ENCODE data around the gene GNAO1. TPM values are rescaled to one million over a fixed set of nuclear protein-coding genes. Genes with fewer than 3 reads are reported as not detected.

Gene GNAO1
- polyA plus RNA-seq, 6 donors from 2014 or later, result 0.07 to 0.55 TPM; not detected in 4

- Mint-ChIP-seq H3K4me1 (no peaks in the 10 kb centered on the region), H3K4me3 (no peak overlapping the region), H3K27me3 (peaks cover 7 to 30% (median 22%) of the 10 kb centered on the region in 3 donors), H3K9me3 (peaks cover 0 to 4% (median 0%) of the 10 kb centered on the region in 7 donors), H3K36me3 (no peaks in the 10 kb centered on the region), H3K27ac (no peak overlapping the region)
- ATAC-seq (ENCODE audit: low read depth in 2 of 2) (no peak), DNase-seq (no peak)
These were observed 116.2 kb downstream of the GNAO1 start for GRCh38 chr16:56307534-56307873.

DNA sequence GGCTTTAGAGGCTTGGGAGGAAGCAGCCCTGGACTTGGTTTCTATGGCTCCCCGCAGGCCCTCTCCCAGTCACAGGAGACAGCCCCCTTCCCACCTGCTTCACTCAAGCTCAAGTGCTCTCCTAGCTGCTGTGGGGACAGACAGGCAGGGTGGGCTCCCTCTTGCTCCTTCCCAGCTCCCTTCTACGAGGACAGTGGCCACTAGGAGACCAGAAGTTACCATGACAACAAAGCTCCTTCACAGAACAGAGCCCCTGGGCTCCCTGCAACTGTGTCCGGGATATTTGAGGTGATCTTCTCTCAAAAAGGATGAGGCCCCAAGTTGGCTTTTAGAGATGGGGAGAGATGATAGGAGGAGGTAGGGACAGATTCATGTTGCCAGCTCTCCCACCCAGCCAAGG, 117.7 kb downstream of the GNAO1 start:
- Mint-ChIP-seq H3K27me3 (peaks cover 7 to 30% (median 22%) of the 10 kb centered on the region in 3 donors), H3K36me3 (no peaks in the 10 kb centered on the region), H3K4me3 (no peak overlapping the region), H3K9me3 (peaks cover 0 to 4% (median 0%) of the 10 kb centered on the region in 7 donors), H3K4me1 (no peaks in the 10 kb centered on the region), H3K27ac (no peak overlapping the region)
- ATAC-seq (ENCODE audit: low read depth in 2 of 2), result no peak
- no peak for DNase-seq

DNA sequence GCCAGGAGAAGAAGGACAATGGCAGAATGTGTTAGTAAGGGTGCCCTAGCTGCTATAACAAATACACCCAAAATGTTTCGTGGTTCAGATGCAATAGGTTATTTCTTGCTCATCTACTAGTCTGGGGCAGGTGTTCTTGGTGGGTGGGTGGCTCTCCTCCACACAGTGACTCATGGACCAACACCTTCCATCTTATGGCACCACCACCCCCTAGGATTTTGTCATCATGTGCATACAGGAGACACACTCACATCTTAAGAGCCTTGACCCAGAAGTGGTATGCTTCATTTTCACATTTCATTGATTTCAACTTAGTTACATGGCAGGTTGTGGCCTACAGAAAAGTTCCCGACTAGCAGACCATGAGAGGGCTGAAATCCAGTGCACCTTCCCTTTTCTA, 119.4 kb downstream of the GNAO1 start:
- DNase-seq (no peak), ATAC-seq (ENCODE audit: low read depth in 2 of 2) (no peak)
- H3K27me3 Mint-ChIP-seq, result peaks cover 0 to 18% (median 16%) of the 10 kb centered on the region in 3 donors
- H3K4me1 Mint-ChIP-seq, result no peaks in the 10 kb centered on the region
- H3K4me3 Mint-ChIP-seq, result no peak overlapping the region
- peak overlapping the region in 1 of 6 donors; percentile 50 for H3K27ac Mint-ChIP-seq
- no peaks in the 10 kb centered on the region for H3K36me3 Mint-ChIP-seq
- H3K9me3 Mint-ChIP-seq, result peaks cover 0 to 4% (median 0%) of the 10 kb centered on the region in 7 donors

DNA sequence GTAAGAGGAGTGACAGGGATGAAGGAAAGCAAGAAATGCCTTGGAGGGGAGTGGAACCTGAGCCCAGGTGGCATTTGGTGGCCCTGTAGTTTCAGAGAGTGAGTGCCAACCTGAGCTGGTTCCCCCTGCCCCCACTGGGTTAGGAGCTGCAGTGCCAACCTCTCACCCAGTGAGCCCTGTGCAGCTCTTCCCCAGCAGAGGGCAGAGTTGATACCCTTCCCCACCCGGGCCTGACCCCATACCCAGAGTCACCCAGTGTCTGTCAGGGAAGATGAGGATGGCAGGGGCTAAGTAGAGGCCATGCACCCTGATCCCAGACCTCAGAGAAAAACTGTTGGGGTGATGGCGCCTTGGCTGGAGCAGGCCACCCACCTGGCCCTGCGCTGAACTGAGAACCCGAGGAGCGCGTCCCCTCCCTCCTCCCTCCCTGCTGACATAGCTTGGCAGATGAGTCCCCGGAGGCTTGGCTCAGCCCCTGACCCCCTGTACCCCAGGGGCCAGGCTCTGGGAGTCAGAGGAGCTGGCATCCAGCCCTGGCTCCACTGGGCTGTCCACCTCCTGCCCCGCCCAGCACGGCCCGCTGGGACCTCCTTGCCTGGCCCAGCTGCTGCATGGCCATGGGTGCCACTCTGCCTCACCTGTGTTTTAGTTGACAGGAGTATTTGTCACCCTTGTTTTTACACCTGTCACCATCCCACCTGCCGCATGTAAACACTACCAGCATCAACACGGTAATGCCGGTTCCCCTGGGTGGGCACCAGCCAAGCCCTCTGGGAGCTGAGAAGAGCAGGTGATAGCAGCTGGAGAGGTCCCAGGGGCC, 120.1 kb downstream of the GNAO1 start:
- peaks cover 0 to 4% (median 0%) of the 10 kb centered on the region in 7 donors for H3K9me3 Mint-ChIP-seq
- no peaks in the 10 kb centered on the region for H3K4me1 Mint-ChIP-seq
- no peak overlapping the region for H3K4me3 Mint-ChIP-seq
- ATAC-seq (ENCODE audit: low read depth in 2 of 2) (no peak), DNase-seq (no peak)
- no peaks in the 10 kb centered on the region for H3K36me3 Mint-ChIP-seq
- H3K27me3 Mint-ChIP-seq, result peaks cover 0 to 24% (median 16%) of the 10 kb centered on the region in 3 donors
- H3K27ac Mint-ChIP-seq, result peak overlapping the region in 2 of 6 donors; percentile 41 to 50

DNA sequence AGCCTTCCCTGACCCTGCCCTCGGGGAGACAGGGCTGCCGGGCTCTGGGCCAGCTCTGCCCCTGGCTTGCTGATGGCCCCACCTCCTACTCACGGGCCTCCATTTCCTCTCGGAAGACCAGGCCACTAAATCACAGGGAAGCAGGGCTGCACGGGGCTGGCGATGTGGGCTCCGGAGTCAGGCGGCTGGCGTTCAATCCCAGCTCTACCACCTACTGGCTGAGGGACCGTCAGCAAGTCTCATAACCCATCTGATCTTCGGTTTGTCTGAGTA, 120.7 kb downstream of the GNAO1 start:
- Mint-ChIP-seq H3K36me3 (no peaks in the 10 kb centered on the region), H3K27me3 (peaks cover 0 to 25% (median 15%) of the 10 kb centered on the region in 3 donors), H3K4me1 (no peaks in the 10 kb centered on the region)

DNA sequence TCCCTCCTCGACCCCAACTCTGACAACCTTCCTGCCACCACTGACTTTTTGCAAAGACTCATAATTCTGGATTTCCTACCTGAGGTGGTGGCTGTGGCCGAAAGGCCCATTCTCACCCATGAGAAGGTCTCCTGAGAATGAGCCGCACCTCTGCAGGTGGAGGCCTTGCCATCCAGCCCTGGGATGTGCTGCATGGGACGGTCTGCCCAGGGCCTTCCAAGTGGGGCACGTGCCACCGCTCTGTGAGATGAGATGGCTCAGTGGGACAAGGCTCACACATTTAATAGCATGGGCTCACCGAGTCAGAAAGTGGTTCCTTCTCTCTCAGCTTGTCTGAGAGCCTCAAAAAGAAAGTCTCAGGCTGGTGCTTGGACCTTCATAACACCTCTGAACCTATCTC, 121.3 kb downstream of the GNAO1 start:
- H3K9me3 Mint-ChIP-seq, result peaks cover 0 to 4% (median 0%) of the 10 kb centered on the region in 7 donors
- no peaks in the 10 kb centered on the region for H3K36me3 Mint-ChIP-seq
- no peak overlapping the region for H3K27ac Mint-ChIP-seq
- no peak for DNase-seq
- no peak for ATAC-seq (ENCODE audit: low read depth in 2 of 2)
- peaks cover 0 to 4% (median 0%) of the 10 kb centered on the region in 3 donors for H3K4me1 Mint-ChIP-seq
- H3K27me3 Mint-ChIP-seq, result peaks cover 0 to 26% (median 15%) of the 10 kb centered on the region in 3 donors
- H3K4me3 Mint-ChIP-seq, result no peak overlapping the region

More for the DNA sequence above, 120.7 kb downstream of the GNAO1 start:
- ATAC-seq (ENCODE audit: low read depth in 2 of 2) (no peak), DNase-seq (no peak)
- H3K4me3 Mint-ChIP-seq, result no peak overlapping the region
- peaks cover 0 to 4% (median 0%) of the 10 kb centered on the region in 7 donors for H3K9me3 Mint-ChIP-seq
- H3K27ac Mint-ChIP-seq, result no peak overlapping the region

DNA sequence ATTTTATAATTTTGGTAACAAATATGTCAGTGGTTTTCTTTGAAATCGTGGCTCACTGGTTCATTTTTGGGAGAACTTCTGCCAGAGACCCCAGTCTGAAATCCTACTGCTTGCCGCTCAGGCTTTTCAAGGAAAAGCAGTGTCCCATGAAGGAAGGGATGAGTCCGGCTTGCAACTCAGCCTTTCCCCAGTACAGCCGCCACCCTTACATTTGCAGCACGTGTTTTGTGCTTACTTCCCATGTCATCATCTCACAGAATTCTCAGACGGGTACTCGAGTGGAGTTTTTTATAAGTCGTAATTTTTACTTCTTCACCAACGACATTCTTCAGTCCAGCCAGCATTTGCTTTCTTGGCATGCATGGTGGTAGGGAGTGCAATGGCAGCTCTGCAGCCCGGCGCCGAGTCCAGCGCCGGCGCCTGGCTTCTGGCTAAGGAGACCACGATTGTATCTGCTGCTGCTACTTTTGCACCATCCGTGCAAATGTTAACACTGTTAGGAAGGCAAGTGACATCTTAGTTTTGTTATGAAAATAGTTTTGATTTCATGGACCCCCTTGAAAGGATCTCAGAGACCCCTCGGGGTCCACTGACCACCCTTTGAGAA, 123.1 kb downstream of the GNAO1 start:
- H3K4me3 Mint-ChIP-seq, result no peak overlapping the region
- H3K27me3 Mint-ChIP-seq, result peaks cover 0 to 18% (median 13%) of the 10 kb centered on the region in 3 donors
- H3K4me1 Mint-ChIP-seq, result peaks cover 5 to 8% (median 5%) of the 10 kb centered on the region in 3 donors
- no peaks in the 10 kb centered on the region for H3K36me3 Mint-ChIP-seq
- H3K9me3 Mint-ChIP-seq, result peaks cover 0 to 2% (median 0%) of the 10 kb centered on the region in 7 donors
- H3K27ac Mint-ChIP-seq, result no peak overlapping the region
- ATAC-seq (ENCODE audit: low read depth in 2 of 2) (no peak), DNase-seq (no peak)

DNA sequence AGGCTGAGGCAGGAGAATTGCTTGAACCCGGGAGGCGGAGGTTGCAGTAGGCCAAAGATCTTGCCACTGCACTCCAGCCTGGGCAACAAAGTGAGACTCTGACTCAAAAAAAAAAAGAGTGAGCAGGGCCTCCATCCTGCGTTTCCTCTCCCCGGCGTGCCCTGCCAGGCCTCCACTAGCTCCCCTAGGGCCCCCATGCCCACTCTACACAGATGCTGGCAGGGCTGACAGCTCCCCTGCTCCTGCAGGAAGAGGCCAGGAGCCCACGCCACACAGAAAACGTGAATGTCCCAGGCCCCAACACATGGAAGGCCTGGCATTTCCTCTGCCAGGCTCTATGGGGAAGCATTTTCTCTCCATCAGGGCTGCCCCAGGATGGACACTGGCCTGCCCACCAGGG, 124.7 kb downstream of the GNAO1 start:
- no peaks in the 10 kb centered on the region for H3K36me3 Mint-ChIP-seq
- H3K27ac Mint-ChIP-seq, result peak overlapping the region in 1 of 6 donors; percentile 15
- H3K27me3 Mint-ChIP-seq, result peaks cover 0 to 20% (median 18%) of the 10 kb centered on the region in 3 donors
- no peak for ATAC-seq (ENCODE audit: low read depth in 2 of 2)
- DNase-seq, result no peak
- H3K4me3 Mint-ChIP-seq, result no peak overlapping the region
- peaks cover 5 to 9% (median 8%) of the 10 kb centered on the region in 3 donors for H3K4me1 Mint-ChIP-seq
- no peaks in the 10 kb centered on the region for H3K9me3 Mint-ChIP-seq

DNA sequence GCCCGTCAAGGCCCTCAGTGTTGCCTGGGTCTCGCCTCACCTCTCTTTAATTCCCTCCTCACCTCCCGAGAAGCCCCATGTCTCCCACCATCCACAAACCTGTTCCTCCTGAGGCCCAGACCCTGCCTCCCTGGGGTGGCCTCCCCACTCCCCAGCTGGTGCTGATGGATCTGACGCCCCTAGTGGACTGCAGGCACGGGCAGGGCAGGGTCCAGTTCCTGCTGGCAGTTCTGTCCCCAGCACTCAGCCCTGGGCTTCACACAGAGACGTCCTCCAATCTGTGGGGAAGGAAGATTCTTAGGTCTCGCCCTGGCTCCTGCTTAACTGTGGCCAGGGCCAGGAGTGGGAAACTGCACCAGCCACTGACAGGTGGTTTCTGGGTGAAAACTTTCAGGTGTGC, 125.3 kb downstream of the GNAO1 start:
- no peaks in the 10 kb centered on the region for H3K36me3 Mint-ChIP-seq
- no peaks in the 10 kb centered on the region for H3K9me3 Mint-ChIP-seq
- no peak for DNase-seq
- H3K27ac Mint-ChIP-seq, result peak overlapping the region in 2 of 6 donors; percentile 24 to 74
- peaks cover 0 to 20% (median 18%) of the 10 kb centered on the region in 3 donors for H3K27me3 Mint-ChIP-seq
- H3K4me3 Mint-ChIP-seq, result no peak overlapping the region
- ATAC-seq (ENCODE audit: low read depth in 2 of 2), result no peak
- H3K4me1 Mint-ChIP-seq, result peaks cover 5 to 9% (median 8%) of the 10 kb centered on the region in 3 donors

DNA sequence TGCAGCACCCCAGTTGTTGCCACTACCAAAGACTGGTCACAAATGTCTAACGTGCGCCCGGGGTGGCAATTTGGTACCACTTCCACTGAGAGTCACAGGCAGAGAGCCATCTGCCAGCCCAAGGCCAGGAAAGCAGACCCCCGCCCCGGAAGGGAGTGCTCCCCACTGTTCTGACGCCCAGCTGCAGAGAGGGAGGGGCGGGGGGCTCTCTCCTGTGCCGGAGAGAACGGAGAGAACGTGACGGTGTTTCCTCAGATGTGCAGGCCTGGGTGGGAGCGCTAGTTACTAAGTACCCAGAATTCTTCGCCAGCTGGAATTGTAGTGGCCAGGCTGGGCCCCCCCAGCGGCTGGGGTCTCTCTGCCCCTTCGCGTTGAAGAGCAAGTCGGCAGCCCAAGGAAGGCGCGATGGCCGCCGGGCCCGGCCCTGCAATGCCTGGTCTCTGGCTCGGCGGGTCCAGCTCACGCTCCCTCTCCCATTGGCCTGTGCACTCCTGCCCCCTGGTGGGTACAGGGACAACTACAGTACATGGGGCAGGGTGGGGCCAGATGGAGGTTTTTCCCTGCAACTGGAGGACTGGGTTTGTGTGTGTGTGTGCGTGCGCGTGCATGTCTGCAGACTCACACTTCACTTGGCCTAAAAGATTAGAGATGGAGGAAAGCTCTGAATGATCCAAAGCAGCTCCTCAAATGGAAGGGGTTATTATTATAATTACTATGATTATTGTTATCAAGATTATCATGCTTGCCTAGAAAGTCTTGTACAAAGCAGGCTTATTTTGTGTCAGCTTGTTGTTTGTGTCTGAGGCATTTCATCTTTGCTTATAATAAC, 126.9 kb downstream of the GNAO1 start:
- Mint-ChIP-seq H3K9me3 (no peaks in the 10 kb centered on the region), H3K27me3 (peaks cover 0 to 20% (median 18%) of the 10 kb centered on the region in 3 donors), H3K4me3 (peak overlapping the region in 6 of 8 donors; percentile 3 to 65 (median 37)), H3K36me3 (no peaks in the 10 kb centered on the region), H3K27ac (peak overlapping the region in 1 of 6 donors; percentile 3), H3K4me1 (peaks cover 5 to 9% (median 8%) of the 10 kb centered on the region in 3 donors)
- ATAC-seq (ENCODE audit: low read depth in 2 of 2), result peak; percentile 86 to 93
- peak; percentile 61 for DNase-seq

GRCh38 chr16:56318827-56319140, 127.5 kb downstream of the GNAO1 start:
- H3K27me3 Mint-ChIP-seq, result peaks cover 0 to 20% (median 18%) of the 10 kb centered on the region in 3 donors
- DNase-seq (no peak), ATAC-seq (ENCODE audit: low read depth in 2 of 2) (no peak)
- no peaks in the 10 kb centered on the region for H3K36me3 Mint-ChIP-seq
- no peaks in the 10 kb centered on the region for H3K9me3 Mint-ChIP-seq
- no peak overlapping the region for H3K4me3 Mint-ChIP-seq
- H3K4me1 Mint-ChIP-seq, result peaks cover 5 to 9% (median 8%) of the 10 kb centered on the region in 3 donors
- no peak overlapping the region for H3K27ac Mint-ChIP-seq

DNA sequence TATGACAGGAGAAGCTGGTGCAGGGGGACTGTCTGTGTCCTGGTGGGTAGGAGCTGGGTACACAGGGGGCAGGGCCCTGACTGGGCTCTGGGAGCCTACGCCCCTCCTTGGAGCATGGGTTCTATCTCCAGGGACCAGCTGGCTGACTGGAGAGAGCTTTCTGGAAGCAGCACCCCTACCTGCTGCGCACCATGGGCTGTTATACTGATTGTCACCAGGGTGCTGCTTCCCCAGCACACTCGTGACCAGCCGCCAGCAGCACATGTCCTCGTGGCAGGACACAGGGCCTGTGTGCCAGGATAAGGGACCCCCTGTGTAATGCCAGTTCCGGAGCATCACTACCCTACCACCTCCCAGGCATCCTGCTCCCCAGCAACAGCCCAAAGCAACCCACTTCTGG, 128.1 kb downstream of the GNAO1 start:
- no peak overlapping the region for H3K4me3 Mint-ChIP-seq
- DNase-seq (no peak), ATAC-seq (ENCODE audit: low read depth in 2 of 2) (no peak)
- H3K36me3 Mint-ChIP-seq, result no peaks in the 10 kb centered on the region
- peaks cover 0 to 20% (median 18%) of the 10 kb centered on the region in 3 donors for H3K27me3 Mint-ChIP-seq
- peaks cover 5 to 9% (median 8%) of the 10 kb centered on the region in 3 donors for H3K4me1 Mint-ChIP-seq
- no peaks in the 10 kb centered on the region for H3K9me3 Mint-ChIP-seq
- H3K27ac Mint-ChIP-seq, result peak overlapping the region in 1 of 6 donors; percentile 26

DNA sequence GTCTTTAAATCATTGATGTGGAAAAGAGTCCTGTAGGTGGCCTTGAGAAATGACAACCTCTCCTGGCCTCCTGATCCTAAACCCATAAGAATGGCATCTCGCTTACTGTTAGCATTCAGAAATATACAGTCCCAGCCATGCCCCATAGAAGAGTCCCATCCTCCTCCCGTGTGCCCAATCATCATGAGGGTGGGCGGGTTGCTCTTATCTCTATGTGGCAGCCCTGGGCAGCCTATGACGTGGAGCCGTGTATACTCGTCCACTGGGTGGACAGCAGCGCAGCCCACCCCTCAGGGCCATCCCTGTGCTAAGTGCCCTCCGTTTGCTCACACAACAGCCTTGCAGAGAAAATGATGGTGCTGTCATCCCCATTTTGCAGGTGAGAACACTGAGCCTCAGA, 128.8 kb downstream of the GNAO1 start:
- peaks cover 0 to 20% (median 18%) of the 10 kb centered on the region in 3 donors for H3K27me3 Mint-ChIP-seq
- DNase-seq (no peak), ATAC-seq (ENCODE audit: low read depth in 2 of 2) (no peak)
- H3K27ac Mint-ChIP-seq, result peak overlapping the region in 2 of 6 donors; percentile 37 to 77
- H3K9me3 Mint-ChIP-seq, result no peaks in the 10 kb centered on the region
- no peaks in the 10 kb centered on the region for H3K36me3 Mint-ChIP-seq
- H3K4me3 Mint-ChIP-seq, result no peak overlapping the region
- peaks cover 5 to 9% (median 8%) of the 10 kb centered on the region in 3 donors for H3K4me1 Mint-ChIP-seq

All from naive B cell (primary cell).